Smooth muscle cell (in vitro differentiated cells): ENCODE data around the gene EAPP. TPM values are rescaled to one million over a fixed set of nuclear protein-coding genes. Genes with fewer than 3 reads are reported as not detected.

Source experiments
- DNase-seq: peaks from one replicate; lab custom pipeline; 2025; ENCODE audit not compliant: unreplicated experiment; lab: John Stamatoyannopoulos, UW
- H2AFZ ChIP-seq: fragments of 200-600 bp; sonication (generic); 2 replicates; pipeline ENCODE4 v1.6.0; 2016; ENCODE audit warnings: antibody characterized with exemption, low read depth, mild to moderate bottlenecking
- H3F3A ChIP-seq: fragments of 200-600 bp; sonication (generic); 2 replicates; pipeline ENCODE4 v1.6.0; 2017; ENCODE audit warnings: antibody characterized with exemption, low read depth
- H3K27ac ChIP-seq: fragments of 200-600 bp; sonication (generic); 2 replicates; pipeline ENCODE4 v1.5.1; 2016; ENCODE audit warnings: low read depth, mild to moderate bottlenecking
- H3K27me3 ChIP-seq: fragments of 200-600 bp; sonication (generic); 2 replicates; pipeline ENCODE4 v1.6.1; 2016; ENCODE audit warnings: low read depth, mild to moderate bottlenecking
- H3K36me3 ChIP-seq: fragments of 200-600 bp; sonication (generic); 2 replicates; pipeline ENCODE4 v1.5.1; 2016; ENCODE audit warnings: low read depth
- H3K4me1 ChIP-seq: fragments of 200-600 bp; sonication (generic); 2 replicates; pipeline ENCODE4 v1.5.1; 2016; ENCODE audit warnings: low read depth
- H3K4me2 ChIP-seq: fragments of 200-600 bp; sonication (generic); 2 replicates; pipeline ENCODE4 v1.6.0; 2016; ENCODE audit warnings: mild to moderate bottlenecking
- H3K4me3 ChIP-seq: fragments of 200-600 bp; sonication (generic); 2 replicates; pipeline ENCODE4 v1.5.1; 2016; ENCODE audit warnings: mild to moderate bottlenecking
- H3K79me2 ChIP-seq: fragments of 200-600 bp; sonication (generic); 2 replicates; pipeline ENCODE4 v1.6.0; 2016; ENCODE audit warnings: low read depth, mild to moderate bottlenecking
- H3K9ac ChIP-seq: fragments of 200-600 bp; sonication (generic); 2 replicates; pipeline ENCODE4 v1.6.0; 2016; ENCODE audit warnings: low read depth
- H3K9me3 ChIP-seq: fragments of 200-600 bp; sonication (generic); replicated peaks from 2 replicates; pipeline ENCODE4 v1.5.1; 2016; ENCODE audit warnings: low read depth
- H4K20me1 ChIP-seq: fragments of 200-600 bp; sonication (generic); 2 replicates; pipeline ENCODE4 v1.6.0; 2016; ENCODE audit warnings: low read depth
- CTCF ChIP-seq: fragments of 200-600 bp; sonication (generic); IDR thresholded peaks from 2 replicates; pipeline ENCODE4 v1.5.1; 2017; ENCODE audit warnings: borderline replicate concordance, mild to moderate bottlenecking, antibody characterized with exemption; ENCODE audit not compliant: insufficient read depth, poor library complexity, severe bottlenecking
- WGBS: methylation state at CpG from one replicate; pipeline ENCODE4 v1.1.7; 2016; ENCODE audit warnings: low lambda C conversion rate; 5-methylcytosine and 5-hydroxymethylcytosine counted together
- polyA plus RNA-seq: library from polyadenylated mRNA; unstranded; fragments of >200 nt; fragmentation: Nextera tagmentation; extraction: Ambion mirVana; gene quantifications from 2 replicates; pipeline ENCODE4 v1.2.1, GENCODE V29; 2016
- total RNA-seq: library from RNA; depleted of rRNA; stranded (reverse); fragments of >200 nt; gene quantifications from 2 replicates; pipeline ENCODE4 v1.2.3, GENCODE V29; 2014

EAPP gene
- total RNA-seq (45.6 and 50.3 TPM in 2 replicates), polyA plus RNA-seq (42.3 and 43.1 TPM in 2 replicates)

- Histone ChIP-seq H3K27ac (peak within 1 kb of the TSS; percentile 87), H3K27me3 (no peaks in the 10 kb centered on the region), H3K9ac (peak within 1 kb of the TSS; percentile 96), H3F3A (no peaks in the 10 kb centered on the region), H3K79me2 (peaks cover 29% of the 10 kb centered on the region), H3K4me1 (peaks cover 14% of the 10 kb centered on the region), H2AFZ (peak within 1 kb of the TSS; percentile 63), H3K4me3 (peak within 1 kb of the TSS; percentile 83), H4K20me1 (peaks cover 11% of the 10 kb centered on the region), H3K9me3 (no peaks in the 10 kb centered on the region), H3K36me3 (peaks cover 5% of the 10 kb centered on the region), H3K4me2 (peak within 1 kb of the TSS; percentile 87)
- 5% methylated on average over 47 of the region's 59 CpGs for WGBS
- TF ChIP-seq CTCF = no peak
- DNase-seq = no peak
Measured at GRCh38 chr14:34539407-34540180, at the start of gene EAPP. TSS of gene EAPP (minus strand) at chr14:34539701. CDS start at chr14:34539628, 73 bp downstream.

GRCh38 chr14:34583525-34583924, 44.0 kb upstream of the EAPP start:
- Histone ChIP-seq H3K79me2 (no peaks in the 10 kb centered on the region), H4K20me1 (peaks cover 3% of the 10 kb centered on the region)
- 92% methylated on average over 6 of the region's 6 CpGs for WGBS

GRCh38 chr14:34582117-34582680, 42.7 kb upstream of the EAPP start:
- no peak for TF ChIP-seq CTCF
- DNase-seq = no peak
- Histone ChIP-seq H2AFZ (no peak overlapping the region), H3F3A (no peaks in the 10 kb centered on the region), H3K4me2 (no peak overlapping the region), H3K4me3 (no peak overlapping the region), H3K27ac (no peak overlapping the region), H3K79me2 (no peaks in the 10 kb centered on the region), H3K9me3 (no peaks in the 10 kb centered on the region), H3K36me3 (peaks cover 17% of the 10 kb centered on the region), H4K20me1 (peaks cover 3% of the 10 kb centered on the region), H3K9ac (no peak overlapping the region), H3K4me1 (no peaks in the 10 kb centered on the region), H3K27me3 (no peaks in the 10 kb centered on the region)
- WGBS = 98% methylated on average over 11 of the region's 11 CpGs

More at GRCh38 chr14:34583525-34583924, 44.0 kb upstream of the EAPP start:
- Histone ChIP-seq H2AFZ (no peak overlapping the region), H3K4me2 (no peak overlapping the region), H3K4me3 (no peak overlapping the region), H3K27me3 (no peaks in the 10 kb centered on the region), H3K4me1 (no peaks in the 10 kb centered on the region), H3K36me3 (peaks cover 19% of the 10 kb centered on the region), H3K27ac (no peak overlapping the region), H3K9me3 (no peaks in the 10 kb centered on the region), H3F3A (no peaks in the 10 kb centered on the region), H3K9ac (no peak overlapping the region)
- DNase-seq = no peak
- no peak for TF ChIP-seq CTCF
